Stimulated activated CD8-positive, alpha-beta memory T cell treated with anti-CD3 and anti-CD28 coated beads, Interleukin-12 subunit alpha, Interleukin-12 subunit beta, amount 100 ng/mL, for 24 hours (primary cell): ENCODE results near the gene PIAS4.

Source experiments
- DNase-seq: peaks from one replicate; pipeline ENCODE4 v3.0.0-alpha.2; 2020; ENCODE audit errors: extremely low read depth

The PIAS4 gene

GRCh38 chr19:4023600-4024398 lies 16.3 kb downstream of the PIAS4 start:
- DNase-seq, result no peak

- DNase-seq, result no peak
Observed at GRCh38 chr19:4025317-4025716, 17.8 kb downstream of the PIAS4 start.

- no peak for DNase-seq
Observed at GRCh38 chr19:4027146-4027545, 19.6 kb downstream of the PIAS4 start.

- no peak for DNase-seq
Observed at GRCh38 chr19:4028334-4029246, 21.1 kb downstream of the PIAS4 start.

- no peak for DNase-seq
Observed at GRCh38 chr19:4029247-4029614, 21.7 kb downstream of the PIAS4 start.

- DNase-seq, result no peak
Observed at GRCh38 chr19:4030552-4030951, 23.0 kb downstream of the PIAS4 start.

GRCh38 chr19:4030981-4031380 lies 23.4 kb downstream of the PIAS4 start:
- no peak for DNase-seq

GRCh38 chr19:4031420-4031819 lies 23.9 kb downstream of the PIAS4 start:
- DNase-seq, result no peak

- no peak for DNase-seq
Observed at GRCh38 chr19:4032436-4032835, 24.9 kb downstream of the PIAS4 start.

GRCh38 chr19:4033028-4033956 lies 25.8 kb downstream of the PIAS4 start:
- no peak for DNase-seq

GRCh38 chr19:4034048-4035017 lies 26.8 kb downstream of the PIAS4 start:
- no peak for DNase-seq

GRCh38 chr19:4035018-4035566 lies 27.6 kb downstream of the PIAS4 start:
- no peak for DNase-seq

- no peak for DNase-seq
Observed at GRCh38 chr19:4035582-4035981, 28.0 kb downstream of the PIAS4 start.

GRCh38 chr19:4036576-4037300 lies 29.2 kb downstream of the PIAS4 start:
- no peak for DNase-seq

- no peak for DNase-seq
Observed at GRCh38 chr19:4037301-4037949, 29.9 kb downstream of the PIAS4 start.

GRCh38 chr19:4038057-4038456 lies 30.5 kb downstream of the PIAS4 start:
- no peak for DNase-seq

- no peak for DNase-seq
Observed at GRCh38 chr19:4038661-4039423, 31.3 kb downstream of the PIAS4 start.

- DNase-seq, result no peak
Observed at GRCh38 chr19:4042064-4042730, 34.7 kb downstream of the PIAS4 start.
